Measurements from ENCODE around the gene SLAIN1.

The SLAIN1 gene

GRCh38 chr13:77714119-77714755 is 16.8 kb downstream of the SLAIN1 start:
- no peak for DNase-seq (ENCODE audit: low read depth in 2 of 2)

- DNase-seq (ENCODE audit: low read depth in 2 of 2) = no peak
Measured at GRCh38 chr13:77715233-77715891, 17.9 kb downstream of the SLAIN1 start.

GRCh38 chr13:77716692-77717091 is 19.2 kb downstream of the SLAIN1 start:
- DNase-seq (ENCODE audit: low read depth in 2 of 2) = no peak

GRCh38 chr13:77717508-77717907 is 20.0 kb downstream of the SLAIN1 start:
- DNase-seq (ENCODE audit: low read depth in 2 of 2) = no peak

GRCh38 chr13:77719128-77719527 is 21.6 kb downstream of the SLAIN1 start:
- no peak for DNase-seq (ENCODE audit: low read depth in 2 of 2)

GRCh38 chr13:77720988-77721387 is 23.5 kb downstream of the SLAIN1 start:
- DNase-seq (ENCODE audit: low read depth in 2 of 2) = no peak

- no peak for DNase-seq (ENCODE audit: low read depth in 2 of 2)
Measured at GRCh38 chr13:77724092-77724491, 26.6 kb downstream of the SLAIN1 start.

GRCh38 chr13:77725071-77725470 is 27.6 kb downstream of the SLAIN1 start:
- DNase-seq (ENCODE audit: low read depth in 2 of 2) = no peak

- no peak for DNase-seq (ENCODE audit: low read depth in 2 of 2)
Measured at GRCh38 chr13:77728265-77729125, 31.0 kb downstream of the SLAIN1 start.

- DNase-seq (ENCODE audit: low read depth in 2 of 2) = peak; percentile 22 to 33
Measured at GRCh38 chr13:77729502-77730221, 32.2 kb downstream of the SLAIN1 start.

GRCh38 chr13:77730572-77730971 is 33.1 kb downstream of the SLAIN1 start:
- no peak for DNase-seq (ENCODE audit: low read depth in 2 of 2)

GRCh38 chr13:77732287-77732686 is 34.8 kb downstream of the SLAIN1 start:
- no peak for DNase-seq (ENCODE audit: low read depth in 2 of 2)

- DNase-seq (ENCODE audit: low read depth in 2 of 2) = no peak
Measured at GRCh38 chr13:77733674-77734073, 36.2 kb downstream of the SLAIN1 start.

GRCh38 chr13:77737583-77738200 is 40.2 kb downstream of the SLAIN1 start:
- peak in 1 of 2 donors; percentile 22 for DNase-seq (ENCODE audit: low read depth in 2 of 2)

- no peak for DNase-seq (ENCODE audit: low read depth in 2 of 2)
Measured at GRCh38 chr13:77740097-77740735, 42.7 kb downstream of the SLAIN1 start.

GRCh38 chr13:77740931-77741596 is 43.6 kb downstream of the SLAIN1 start:
- DNase-seq (ENCODE audit: low read depth in 2 of 2) = no peak

GRCh38 chr13:77741597-77741972 is 44.1 kb downstream of the SLAIN1 start:
- DNase-seq (ENCODE audit: low read depth in 2 of 2) = no peak

- DNase-seq (ENCODE audit: low read depth in 2 of 2) = no peak
Measured at GRCh38 chr13:77742801-77743200, 45.3 kb downstream of the SLAIN1 start.

GRCh38 chr13:77745784-77746183 is 48.3 kb downstream of the SLAIN1 start:
- no peak for DNase-seq (ENCODE audit: low read depth in 2 of 2)

GRCh38 chr13:77749344-77749880 is 51.9 kb downstream of the SLAIN1 start:
- no peak for DNase-seq (ENCODE audit: low read depth in 2 of 2)

Data from stimulated activated CD8-positive, alpha-beta memory T cell treated with anti-CD3 and anti-CD28 coated beads, Interleukin-15, amount 100 ng/mL, for 48 hours (primary cell).